Endothelial cell (in vitro differentiated cells): ENCODE data around the gene GFM1. TPM values are rescaled to one million over a fixed set of nuclear protein-coding genes. Genes with fewer than 3 reads are reported as not detected.

Experiments used
- DNase-seq: peaks from one replicate; pipeline ENCODE4 v3.0.0; 2021; ENCODE audit warnings: low spot score
- H3K27ac Mint-ChIP-seq: one replicate; pipeline ENCODE4 v1.8.0; 2021; ENCODE audit warnings: mixed read lengths, inconsistent platforms; ENCODE audit not compliant: unreplicated experiment
- H3K27me3 Mint-ChIP-seq: one replicate; pipeline ENCODE4 v1.8.0; 2021; ENCODE audit warnings: mild to moderate bottlenecking, moderate library complexity, mixed read lengths, inconsistent platforms; ENCODE audit not compliant: unreplicated experiment
- H3K36me3 Mint-ChIP-seq: one replicate; pipeline ENCODE4 v1.8.0; 2021; ENCODE audit warnings: mild to moderate bottlenecking, low read depth, mixed read lengths, inconsistent platforms; ENCODE audit not compliant: unreplicated experiment
- H3K4me1 Mint-ChIP-seq: one replicate; pipeline ENCODE4 v1.8.0; 2021; ENCODE audit warnings: mild to moderate bottlenecking, mixed read lengths, inconsistent platforms; ENCODE audit not compliant: unreplicated experiment
- H3K4me3 Mint-ChIP-seq: one replicate; pipeline ENCODE4 v1.8.0; 2021; ENCODE audit warnings: mild to moderate bottlenecking, mixed read lengths, inconsistent platforms; ENCODE audit not compliant: unreplicated experiment
- H3K9me3 Mint-ChIP-seq: one replicate; pipeline ENCODE4 v1.8.0; 2021; ENCODE audit warnings: mixed read lengths, inconsistent platforms; ENCODE audit not compliant: unreplicated experiment
- CTCF ChIP-seq: fragments of 200-600 bp; sonication (generic); IDR thresholded peaks from one replicate; pipeline ENCODE4 v1.5.0; 2021; ENCODE audit warnings: antibody characterized with exemption; ENCODE audit not compliant: unreplicated experiment
- total RNA-seq: library from RNA; stranded (reverse); fragmentation: NEBNext Ultra II Directional; extraction: Animal tissue kit (Norgen Biotek cat#: 25700); gene quantifications from one replicate; pipeline ENCODE4 v1.2.1, GENCODE V29; 2021; ENCODE audit not compliant: unreplicated experiment

GFM1 gene
- total RNA-seq, 1 donor from 2014 or later = 71.2 TPM

GRCh38 chr3:158728851-158729250 is 84.5 kb downstream of the GFM1 start:
- Mint-ChIP-seq H3K4me3 (no peak overlapping the region), H3K9me3 (no peaks in the 10 kb centered on the region), H3K27me3 (peaks cover 19% of the 10 kb centered on the region), H3K27ac (no peak overlapping the region), H3K36me3 (peaks cover 9% of the 10 kb centered on the region), H3K4me1 (peaks cover 12% of the 10 kb centered on the region)
- no peak for DNase-seq
- TF ChIP-seq CTCF = no peak

- Mint-ChIP-seq H3K4me1 (peaks cover 12% of the 10 kb centered on the region), H3K27me3 (peaks cover 22% of the 10 kb centered on the region), H3K36me3 (peaks cover 5% of the 10 kb centered on the region), H3K27ac (no peak overlapping the region), H3K9me3 (no peaks in the 10 kb centered on the region), H3K4me3 (peak overlapping the region; percentile 79)
- no peak for TF ChIP-seq CTCF
- no peak for DNase-seq
These were observed 87.2 kb downstream of the GFM1 start for GRCh38 chr3:158731486-158731885.

GRCh38 chr3:158731938-158732855 is 87.9 kb downstream of the GFM1 start, which contains the start of gene RARRES1:
Gene RARRES1, minus strand, starts transcription at chr3:158732457. Its CDS starts 42 bp downstream, at chr3:158732415.
- Mint-ChIP-seq H3K4me1 (peaks cover 11% of the 10 kb centered on the region), H3K36me3 (peaks cover 5% of the 10 kb centered on the region), H3K9me3 (no peaks in the 10 kb centered on the region), H3K27ac (no peak within 1 kb of the TSS), H3K4me3 (peak within 1 kb of the TSS; percentile 79), H3K27me3 (peaks cover 19% of the 10 kb centered on the region)
- TF ChIP-seq CTCF = no peak
- DNase-seq = peak; percentile 50

GRCh38 chr3:158732856-158733200 is 88.5 kb downstream of the GFM1 start:
- DNase-seq = no peak
- Mint-ChIP-seq H3K4me3 (no peak overlapping the region), H3K27ac (no peak overlapping the region), H3K36me3 (peaks cover 5% of the 10 kb centered on the region), H3K9me3 (no peaks in the 10 kb centered on the region), H3K27me3 (peaks cover 17% of the 10 kb centered on the region), H3K4me1 (peaks cover 5% of the 10 kb centered on the region)
- TF ChIP-seq CTCF = no peak

GRCh38 chr3:158733656-158734055 is 89.3 kb downstream of the GFM1 start:
- H3K27ac Mint-ChIP-seq = no peak overlapping the region
- no peak overlapping the region for H3K4me3 Mint-ChIP-seq
- H3K27me3 Mint-ChIP-seq = peaks cover 17% of the 10 kb centered on the region
- no peak for DNase-seq
- no peaks in the 10 kb centered on the region for H3K9me3 Mint-ChIP-seq
- H3K4me1 Mint-ChIP-seq = peaks cover 4% of the 10 kb centered on the region
- H3K36me3 Mint-ChIP-seq = peaks cover 5% of the 10 kb centered on the region
- no peak for TF ChIP-seq CTCF
